Keratinocyte (primary cell): ENCODE data around the gene FBXO38. TPM values are rescaled to one million over a fixed set of nuclear protein-coding genes. Genes with fewer than 3 reads are reported as not detected.

Source experiments
- DNase-seq: peaks from one replicate; pipeline ENCODE4 v3.0.0-alpha.2; 2011; ENCODE audit warnings: low read depth, missing footprints, low spot score
- FAIRE-seq: peaks from 2 replicates; lab custom pipeline; 2011; peaks lifted over from hg19 to GRCh38; lab: Jason Lieb, UNC
- H2AFZ ChIP-seq: 2 replicates; pipeline ENCODE4 v1.6.0; 2012; ENCODE audit warnings: low read length, control low read depth, inconsistent platforms; ENCODE audit not compliant: control insufficient read depth
- H3K27ac ChIP-seq: 2 replicates; pipeline ENCODE4 v1.5.1; 2011; ENCODE audit warnings: low read length; ENCODE audit not compliant: control insufficient read depth, insufficient read depth
- H3K27me3 ChIP-seq: 3 replicates; pipeline ENCODE4 v1.6.0; 2011; ENCODE audit warnings: low read length; ENCODE audit not compliant: control insufficient read depth, insufficient read depth; ENCODE audit errors: extremely low read depth
- H3K36me3 ChIP-seq, 2 experiments: 2 replicates in 1 of 2; 3 replicates in 1 of 2; pipeline ENCODE4 v1.5.1; 2011; ENCODE audit warnings: low read length in 2 of 2, mild to moderate bottlenecking in 1 of 2; ENCODE audit not compliant: control insufficient read depth in 2 of 2, insufficient read depth in 2 of 2; ENCODE audit errors: extremely low read depth in 1 of 2
- H3K4me1 ChIP-seq: 3 replicates; pipeline ENCODE4 v1.5.1; 2011; ENCODE audit warnings: low read length; ENCODE audit not compliant: control insufficient read depth, insufficient read depth; ENCODE audit errors: extremely low read depth
- H3K4me2 ChIP-seq: 3 replicates; pipeline ENCODE4 v1.6.0; 2011; ENCODE audit warnings: low read depth, low read length; ENCODE audit not compliant: control insufficient read depth, insufficient read depth; ENCODE audit errors: extremely low read depth
- H3K4me3 ChIP-seq, 3 experiments: fragments of 200-600 bp in 1 of 3; sonication (generic) in 1 of 3; 2 replicates in 2 of 3; 3 replicates in 1 of 3; pipeline ENCODE4 v1.5.1; 2011 to 2016; ENCODE audit warnings: low read length in 3 of 3, mild to moderate bottlenecking in 3 of 3, control low read depth in 2 of 3, inconsistent platforms in 1 of 3, low read depth in 1 of 3, mixed read lengths in 1 of 3, mixed run types in 1 of 3, moderate library complexity in 1 of 3; ENCODE audit not compliant: control insufficient read depth in 2 of 3, insufficient read depth in 2 of 3; ENCODE audit errors: extremely low read depth in 1 of 3
- H3K79me2 ChIP-seq: 2 replicates; pipeline ENCODE4 v1.6.0; 2012; ENCODE audit warnings: low read length; ENCODE audit not compliant: control insufficient read depth, insufficient read depth
- H3K9ac ChIP-seq: 3 replicates; pipeline ENCODE4 v1.6.0; 2011; ENCODE audit warnings: low read length; ENCODE audit not compliant: control insufficient read depth, insufficient read depth; ENCODE audit errors: extremely low read depth
- H3K9me1 ChIP-seq: 3 replicates; pipeline ENCODE4 v1.6.0; 2011; ENCODE audit warnings: low read length; ENCODE audit not compliant: control insufficient read depth, insufficient read depth; ENCODE audit errors: extremely low read depth
- H3K9me3 ChIP-seq: 2 replicates; pipeline ENCODE4 v1.5.1; 2012; ENCODE audit warnings: low read depth, low read length; ENCODE audit not compliant: control insufficient read depth
- H4K20me1 ChIP-seq: 3 replicates; pipeline ENCODE4 v1.6.0; 2011; ENCODE audit warnings: low read length; ENCODE audit not compliant: control insufficient read depth, insufficient read depth; ENCODE audit errors: extremely low read depth
- CTCF ChIP-seq, 3 experiments: IDR thresholded peaks in 1 of 3; conservative IDR thresholded peaks in 1 of 3; optimal IDR thresholded peaks in 1 of 3; 2 replicates in 2 of 3; 3 replicates in 1 of 3; pipeline versions ENCODE3 to v1.5.1; 2011; ENCODE audit warnings: low read length in 3 of 3, mild to moderate bottlenecking in 3 of 3, moderate library complexity in 2 of 3, control low read depth in 1 of 3, inconsistent platforms in 1 of 3; ENCODE audit not compliant: insufficient read depth in 2 of 3; ENCODE audit errors: extremely low read depth in 1 of 3
- EZH2 ChIP-seq: IDR thresholded peaks from one replicate; pipeline ENCODE4 v1.6.1; 2012; ENCODE audit warnings: inconsistent platforms, mild to moderate bottlenecking, low read length, moderate library complexity
- dilution Hi-C: fragments of 300-500 bp; cut with MboI; formaldehyde crosslinking; loops from one replicate; pipeline ENCODE4 v1.7.0; 2020; ENCODE audit warnings: low sequenced_read_pairs; ENCODE audit not compliant: extremely low pct_ligation_motif_present
- polyA plus RNA-seq, 5 experiments: library from polyadenylated mRNA; depleted of rRNA in 3 of 5; stranded (reverse) in 3 of 5; stranded (forward) in 1 of 5; unstranded in 1 of 5; fragments of >200 nt; gene quantifications; 1 replicate in 1 of 5; 2 replicates in 3 of 5; 3 replicates in 1 of 5; pipeline versions ENCODE4 v1.2.1 to v1.2.3, GENCODE V29; 2011 to 2012; ENCODE audit warnings: missing spikeins in 2 of 5, low read depth in 1 of 5, low replicate concordance in 1 of 5

FBXO38 gene
- polyA plus RNA-seq, 1 donor (not counting 4 experiments of a cell fraction or from before 2014, with no cell fraction given), result 30.4 TPM

GRCh38 chr5:148364343-148364742 lies 19.4 kb upstream of the FBXO38 start:
- Histone ChIP-seq H3K4me3 (no peak overlapping the region), H3K9me3 (no peaks in the 10 kb centered on the region), H3K4me2 (no peak overlapping the region), H3K9ac (no peak overlapping the region), H3K27me3 (no peaks in the 10 kb centered on the region), H3K9me1 (no peaks in the 10 kb centered on the region), H2AFZ (no peak overlapping the region), H3K36me3 (no peaks in the 10 kb centered on the region), H3K27ac (no peak overlapping the region), H3K79me2 (no peaks in the 10 kb centered on the region), H3K4me1 (no peaks in the 10 kb centered on the region), H4K20me1 (no peaks in the 10 kb centered on the region)
- FAIRE-seq, result no peak
- no peak for DNase-seq
- dilution Hi-C loops, result no loop called here
- TF ChIP-seq EZH2 (no peak), CTCF (optimal IDR thresholded peaks at IDR 0.05 in 1 of 3, IDR thresholded peaks at IDR 0.05 in 1 of 3, conservative IDR thresholded peaks at IDR 0.05 in 1 of 3; ENCODE audit: extremely low read depth in 1 of 3, insufficient read depth in 2 of 3, low read length in 3 of 3) (no peak)

GRCh38 chr5:148368299-148368698 lies 15.5 kb upstream of the FBXO38 start:
- Histone ChIP-seq H3K4me3 (no peak overlapping the region), H3K9me1 (no peaks in the 10 kb centered on the region), H4K20me1 (no peaks in the 10 kb centered on the region), H2AFZ (no peak overlapping the region), H3K27ac (no peak overlapping the region), H3K9me3 (no peaks in the 10 kb centered on the region), H3K27me3 (no peaks in the 10 kb centered on the region), H3K4me1 (no peaks in the 10 kb centered on the region), H3K79me2 (no peaks in the 10 kb centered on the region), H3K36me3 (no peaks in the 10 kb centered on the region), H3K9ac (no peak overlapping the region), H3K4me2 (no peak overlapping the region)
- no peak for FAIRE-seq
- TF ChIP-seq EZH2 (no peak), CTCF (optimal IDR thresholded peaks at IDR 0.05 in 1 of 3, IDR thresholded peaks at IDR 0.05 in 1 of 3, conservative IDR thresholded peaks at IDR 0.05 in 1 of 3; ENCODE audit: extremely low read depth in 1 of 3, insufficient read depth in 2 of 3, low read length in 3 of 3) (no peak)
- dilution Hi-C loops, result no loop called here
- DNase-seq, result no peak
